Peyer's patch (tissue), 4 donors: ENCODE data around the gene EXOC3. TPM values are rescaled to one million over a fixed set of nuclear protein-coding genes. Genes with fewer than 3 reads are reported as not detected.

ENCODE experiments used
- DNase-seq, 3 donors: peaks; one replicate each; pipeline ENCODE4 v3.0.0-alpha.2; 2017 to 2019
- H3K27ac ChIP-seq, 4 donors: fragments of 200-600 bp; sonication (generic); one replicate each; pipeline ENCODE4 v1.5.1; 2016 to 2019
- H3K27me3 ChIP-seq, 2 donors: fragments of 200-600 bp; sonication (generic); one replicate each; pipeline ENCODE4 v1.5.1; 2019
- H3K36me3 ChIP-seq, 3 donors: fragments of 200-600 bp; sonication (generic); one replicate each; pipeline ENCODE4 v1.5.1; 2016 to 2019
- H3K4me1 ChIP-seq, 4 donors: fragments of 200-600 bp; sonication (generic); one replicate each; pipeline ENCODE4 v1.5.1; 2016 to 2019
- H3K4me3 ChIP-seq, 4 donors: fragments of 200-600 bp; sonication (generic); 1 replicate in 3 of 4; 2 replicates in 1 of 4; pipeline ENCODE4 v1.5.1; 2016 to 2019; ENCODE audit warnings: mild to moderate bottlenecking in 1 of 4
- H3K9me3 ChIP-seq, 4 donors: fragments of 200-600 bp; sonication (generic); one replicate each; pipeline ENCODE4 v1.5.1; 2016 to 2019; ENCODE audit warnings: mild to moderate bottlenecking in 1 of 4
- POLR2A ChIP-seq, 2 donors: fragments of 450-650 bp; IDR thresholded peaks; one replicate each; pipeline ENCODE4 v1.5.1; 2017; ENCODE audit warnings: antibody characterized with exemption in 2 of 2, mild to moderate bottlenecking in 2 of 2, moderate library complexity in 2 of 2
- total RNA-seq, 4 donors: library from RNA; depleted of rRNA; stranded (reverse); fragments of >200 nt; gene quantifications; one replicate each; pipeline ENCODE4 v1.1.0, GENCODE V29; 2016
- TF ChIP-seq, protein P1 (sequence below), 6 experiments: fragments of 450-650 bp in 4 of 6; fragments of 200-600 bp in 2 of 6; sonication (generic) in 1 of 6; IDR thresholded peaks; one replicate each; pipeline ENCODE4 v1.5.1; 2017 to 2019; ENCODE audit warnings: antibody characterized with exemption in 6 of 6, mild to moderate bottlenecking in 3 of 6, moderate library complexity in 1 of 6

Gene EXOC3
- total RNA-seq, 4 donors from 2014 or later: 74.3 to 201 (median 141) TPM

DNA sequence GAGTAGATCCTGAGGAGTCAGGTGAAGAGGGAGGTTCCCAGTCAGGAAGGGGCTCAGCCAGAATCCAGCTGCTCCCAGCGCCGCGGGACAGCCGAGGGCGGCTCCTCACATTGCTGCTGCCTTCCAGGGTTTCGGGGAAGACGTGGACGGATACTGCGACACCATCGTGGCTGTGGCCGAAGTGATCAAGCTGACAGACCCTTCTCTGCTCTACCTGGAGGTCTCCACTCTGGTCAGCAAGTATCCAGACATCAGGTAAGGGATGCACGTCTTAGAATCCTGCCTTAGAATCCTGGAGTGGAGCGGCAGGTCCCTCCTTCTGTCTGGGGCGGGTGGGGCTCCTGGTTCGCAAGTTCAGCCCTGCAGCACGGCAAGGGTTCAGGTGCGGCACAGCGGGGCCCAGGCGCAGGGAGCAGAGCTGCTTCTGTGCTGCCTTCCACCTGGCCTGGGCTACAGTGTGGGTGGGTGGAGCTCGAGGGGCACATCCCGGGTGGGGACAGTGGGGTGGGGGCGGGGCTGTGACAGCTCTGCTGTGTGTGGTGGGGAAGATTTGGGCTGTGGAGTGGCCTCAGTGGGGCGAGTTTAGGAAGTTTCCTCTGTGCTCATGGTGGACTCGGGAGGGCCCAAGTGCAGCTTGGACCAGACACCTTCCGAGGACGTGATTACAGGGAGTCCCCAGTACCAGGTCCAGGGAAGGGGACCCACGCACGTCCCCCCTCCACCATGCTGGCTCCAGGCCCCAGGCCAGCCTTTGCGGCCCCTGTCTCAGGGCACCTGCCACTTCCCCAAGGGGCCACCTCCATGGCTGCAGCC, 22.8 kb downstream of the EXOC3 start:
- peak in 2 of 3 donors; percentile 34 to 47 for DNase-seq
- Histone ChIP-seq H3K9me3 (no peaks in the 10 kb centered on the region), H3K36me3 (peaks cover 0 to 79% (median 0%) of the 10 kb centered on the region in 3 donors), H3K27ac (no peak overlapping the region), H3K4me3 (no peak overlapping the region), H3K27me3 (no peaks in the 10 kb centered on the region), H3K4me1 (no peaks in the 10 kb centered on the region)
- TF ChIP-seq POLR2A (IDR thresholded peaks at IDR 0.05): no peak
- TF ChIP-seq, protein P1, sequence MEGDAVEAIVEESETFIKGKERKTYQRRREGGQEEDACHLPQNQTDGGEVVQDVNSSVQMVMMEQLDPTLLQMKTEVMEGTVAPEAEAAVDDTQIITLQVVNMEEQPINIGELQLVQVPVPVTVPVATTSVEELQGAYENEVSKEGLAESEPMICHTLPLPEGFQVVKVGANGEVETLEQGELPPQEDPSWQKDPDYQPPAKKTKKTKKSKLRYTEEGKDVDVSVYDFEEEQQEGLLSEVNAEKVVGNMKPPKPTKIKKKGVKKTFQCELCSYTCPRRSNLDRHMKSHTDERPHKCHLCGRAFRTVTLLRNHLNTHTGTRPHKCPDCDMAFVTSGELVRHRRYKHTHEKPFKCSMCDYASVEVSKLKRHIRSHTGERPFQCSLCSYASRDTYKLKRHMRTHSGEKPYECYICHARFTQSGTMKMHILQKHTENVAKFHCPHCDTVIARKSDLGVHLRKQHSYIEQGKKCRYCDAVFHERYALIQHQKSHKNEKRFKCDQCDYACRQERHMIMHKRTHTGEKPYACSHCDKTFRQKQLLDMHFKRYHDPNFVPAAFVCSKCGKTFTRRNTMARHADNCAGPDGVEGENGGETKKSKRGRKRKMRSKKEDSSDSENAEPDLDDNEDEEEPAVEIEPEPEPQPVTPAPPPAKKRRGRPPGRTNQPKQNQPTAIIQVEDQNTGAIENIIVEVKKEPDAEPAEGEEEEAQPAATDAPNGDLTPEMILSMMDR (IDR thresholded peaks at IDR 0.05): no peak

DNA sequence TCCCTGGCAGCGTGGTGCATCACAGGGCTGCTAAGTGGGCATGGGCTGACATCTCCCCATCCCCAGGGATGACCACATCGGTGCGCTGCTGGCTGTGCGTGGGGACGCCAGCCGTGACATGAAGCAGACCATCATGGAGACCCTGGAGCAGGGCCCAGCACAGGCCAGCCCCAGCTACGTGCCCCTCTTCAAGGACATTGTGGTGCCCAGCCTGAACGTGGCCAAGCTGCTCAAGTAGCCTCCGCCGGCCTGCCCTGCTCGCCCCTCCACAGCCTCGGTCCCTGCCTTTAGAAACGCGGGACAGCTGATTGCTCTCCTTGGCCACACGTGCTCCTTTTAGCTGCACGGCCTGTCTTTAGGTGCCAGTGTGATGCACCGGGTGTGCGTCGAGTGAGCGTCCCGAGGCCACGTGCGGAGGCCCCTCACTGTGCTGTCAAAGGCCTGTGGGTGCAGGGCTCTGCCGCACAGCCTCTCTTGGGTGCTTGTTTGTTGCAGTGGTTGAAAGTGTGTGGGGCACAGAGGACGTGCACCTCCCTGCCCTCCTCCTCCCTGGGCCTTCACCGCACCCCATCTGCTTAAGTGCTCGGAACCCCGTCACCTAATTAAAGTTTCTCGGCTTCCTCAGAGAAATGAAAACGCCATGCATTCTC, 23.8 kb downstream of the EXOC3 start:
- H3K4me3 ChIP-seq: no peak overlapping the region
- H3K4me1 ChIP-seq: peaks cover 0 to 9% (median 6%) of the 10 kb centered on the region in 4 donors
- H3K27ac ChIP-seq: no peak overlapping the region
- peaks cover 0 to 74% (median 0%) of the 10 kb centered on the region in 3 donors for H3K36me3 ChIP-seq
- TF ChIP-seq POLR2A (IDR thresholded peaks at IDR 0.05): no peak
- TF ChIP-seq, protein P1 (IDR thresholded peaks at IDR 0.05): no peak
- H3K27me3 ChIP-seq: no peaks in the 10 kb centered on the region
- DNase-seq: peak in 2 of 3 donors; percentile 42 to 44
- no peaks in the 10 kb centered on the region for H3K9me3 ChIP-seq

DNA sequence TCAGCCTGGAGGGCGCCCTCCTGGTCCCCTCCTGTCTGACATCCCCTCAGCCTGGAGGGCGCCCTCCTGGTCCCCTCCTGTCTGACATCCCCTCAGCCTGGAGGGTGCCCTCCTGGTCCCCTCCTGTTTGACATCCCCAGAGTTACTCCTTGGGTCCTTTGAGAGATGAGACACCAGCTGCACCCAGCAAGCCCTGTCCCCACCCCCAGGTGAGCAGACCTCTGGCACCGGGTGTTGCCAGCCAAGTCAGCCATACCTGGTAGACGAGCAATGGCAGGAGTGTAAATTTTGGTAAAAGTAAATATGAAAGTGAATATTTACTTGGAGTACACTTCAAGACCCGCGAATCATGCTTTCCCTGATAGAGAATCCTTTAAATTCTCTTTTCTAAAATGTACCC, 25.4 kb downstream of the EXOC3 start:
- Histone ChIP-seq H3K27me3 (no peaks in the 10 kb centered on the region), H3K27ac (no peak overlapping the region), H3K9me3 (no peaks in the 10 kb centered on the region), H3K4me1 (peaks cover 0 to 18% (median 12%) of the 10 kb centered on the region in 4 donors), H3K36me3 (peaks cover 0 to 59% (median 0%) of the 10 kb centered on the region in 3 donors), H3K4me3 (no peak overlapping the region)
- DNase-seq: peak in 2 of 3 donors; percentile 26 to 36
- TF ChIP-seq, protein P1 (IDR thresholded peaks at IDR 0.05): no peak
- no peak for TF ChIP-seq POLR2A (IDR thresholded peaks at IDR 0.05)

DNA sequence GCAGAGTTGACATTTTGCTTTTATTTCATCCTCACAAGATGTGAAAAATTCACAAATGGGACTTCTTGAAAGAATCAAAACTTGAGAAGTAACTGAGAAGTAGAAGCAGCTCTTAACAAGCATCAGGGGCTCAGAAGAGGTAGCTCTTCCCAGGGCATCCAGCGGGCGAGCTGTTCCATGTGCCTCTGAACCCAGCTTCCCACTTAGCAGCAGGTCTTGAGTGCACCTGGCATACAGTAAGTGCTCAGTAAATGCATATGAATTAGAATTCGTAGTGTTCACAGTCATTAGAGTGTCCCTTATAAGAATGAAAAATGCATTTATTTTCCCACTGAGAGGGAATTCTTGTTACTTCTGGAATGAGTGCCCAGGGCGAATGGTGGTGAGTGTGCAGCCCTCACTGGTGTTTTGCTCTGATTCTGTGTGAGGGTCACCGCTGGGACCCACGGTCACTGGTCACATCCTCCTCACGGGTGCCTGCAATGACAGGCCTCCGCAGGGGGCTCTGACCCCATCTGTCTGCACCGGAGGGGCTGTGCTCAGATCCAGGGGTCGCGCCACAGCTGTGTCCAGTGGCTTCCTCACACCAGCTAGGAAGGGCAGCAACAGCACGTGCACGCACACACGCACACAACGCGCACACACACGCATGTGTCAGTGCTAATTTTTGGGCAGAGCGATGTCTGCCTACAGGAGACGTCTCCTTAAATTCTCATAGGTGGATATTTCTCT, 26.9 kb downstream of the EXOC3 start:
- no peak overlapping the region for H3K4me3 ChIP-seq
- peak in 2 of 3 donors; percentile 39 to 44 for DNase-seq
- H3K9me3 ChIP-seq: no peaks in the 10 kb centered on the region
- no peaks in the 10 kb centered on the region for H3K27me3 ChIP-seq
- peaks cover 0 to 44% (median 0%) of the 10 kb centered on the region in 3 donors for H3K36me3 ChIP-seq
- no peak for TF ChIP-seq POLR2A (IDR thresholded peaks at IDR 0.05)
- TF ChIP-seq, protein P1 (IDR thresholded peaks at IDR 0.05): no peak
- H3K27ac ChIP-seq: no peak overlapping the region
- peaks cover 0 to 27% (median 14%) of the 10 kb centered on the region in 4 donors for H3K4me1 ChIP-seq

DNA sequence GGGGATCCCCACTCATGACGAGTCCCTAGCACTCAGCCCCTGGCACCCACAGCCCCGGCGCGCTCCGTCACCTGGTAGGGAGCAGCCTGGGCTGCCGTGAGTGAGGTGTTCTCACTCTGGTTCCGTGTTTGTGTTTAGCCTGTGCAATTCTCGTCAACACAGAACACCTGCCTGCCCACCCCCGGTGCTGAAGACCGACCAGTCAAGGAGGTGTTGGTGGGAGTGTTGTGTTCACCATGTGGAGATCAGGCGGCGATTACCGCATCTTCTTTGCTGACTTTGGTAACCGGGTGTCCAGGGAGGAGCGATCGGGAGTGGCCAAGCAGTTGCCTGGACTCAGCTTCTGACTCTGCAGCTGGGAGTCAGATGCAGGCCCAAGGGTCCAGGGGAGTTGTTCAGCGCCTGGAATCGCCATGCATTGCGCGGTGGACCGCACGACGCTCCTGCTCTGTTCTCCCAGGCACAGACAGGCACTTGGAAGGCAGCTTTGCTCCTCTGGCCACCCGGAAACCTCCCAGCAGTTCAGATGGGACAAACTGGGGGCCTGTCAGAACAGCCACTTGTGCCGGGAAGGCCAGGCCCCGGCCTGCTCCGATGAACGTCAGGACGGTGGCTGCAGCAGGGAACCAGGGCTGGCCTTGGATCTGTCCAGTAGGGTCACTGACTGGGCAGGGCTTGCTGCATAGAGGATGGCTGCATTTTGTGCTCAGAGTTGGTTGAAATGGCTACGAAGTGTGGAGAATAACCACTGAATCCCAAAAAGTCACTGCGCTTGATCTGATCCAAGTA, 28.2 kb downstream of the EXOC3 start:
- Histone ChIP-seq H3K9me3 (no peaks in the 10 kb centered on the region), H3K4me3 (no peak overlapping the region), H3K4me1 (peaks cover 0 to 39% (median 17%) of the 10 kb centered on the region in 4 donors), H3K36me3 (peaks cover 0 to 31% (median 0%) of the 10 kb centered on the region in 3 donors), H3K27me3 (no peaks in the 10 kb centered on the region), H3K27ac (no peak overlapping the region)
- no peak for TF ChIP-seq POLR2A (IDR thresholded peaks at IDR 0.05)
- TF ChIP-seq, protein P1 (IDR thresholded peaks at IDR 0.05): no peak
- peak in 2 of 3 donors; percentile 47 to 49 for DNase-seq
